ENCODE measurements around the gene MAP3K20.
"Not testable (repeated sequence)": the region's sequence is repeated elsewhere in the genome, so short reads cannot be mapped to it uniquely, and the experiment has no call there.

Gene MAP3K20

DNA sequence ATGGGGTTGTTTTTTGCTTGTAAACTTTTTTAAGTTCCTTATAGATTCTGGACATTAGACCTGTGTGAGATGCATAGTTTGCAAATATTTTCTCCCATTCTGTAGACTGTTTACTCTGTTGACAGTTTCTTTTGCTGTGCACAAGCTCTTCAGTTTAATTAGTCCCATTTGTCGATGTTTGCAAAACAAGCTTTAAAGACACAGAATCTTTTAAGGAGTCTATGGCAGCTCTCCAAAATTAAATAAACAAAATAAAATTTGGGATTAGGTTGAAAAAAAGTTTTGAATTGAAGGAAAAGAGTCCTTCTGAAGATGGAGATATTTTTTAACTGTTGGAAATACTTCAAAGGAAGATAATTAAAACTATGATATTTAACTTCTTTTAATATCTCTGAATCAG is 88.8 kb downstream of the MAP3K20 start:
- no peak for DNase-seq

GRCh38 chr2:173165443-173166238 is 90.0 kb downstream of the MAP3K20 start:
- no peak for DNase-seq

- no peak for DNase-seq
Observed at GRCh38 chr2:173171321-173171720, 95.7 kb downstream of the MAP3K20 start.

- DNase-seq = no peak
Observed at GRCh38 chr2:173171924-173172643, 96.4 kb downstream of the MAP3K20 start.

- not testable (repeated sequence) for DNase-seq
Observed at GRCh38 chr2:173174339-173174738, 98.7 kb downstream of the MAP3K20 start.

DNA sequence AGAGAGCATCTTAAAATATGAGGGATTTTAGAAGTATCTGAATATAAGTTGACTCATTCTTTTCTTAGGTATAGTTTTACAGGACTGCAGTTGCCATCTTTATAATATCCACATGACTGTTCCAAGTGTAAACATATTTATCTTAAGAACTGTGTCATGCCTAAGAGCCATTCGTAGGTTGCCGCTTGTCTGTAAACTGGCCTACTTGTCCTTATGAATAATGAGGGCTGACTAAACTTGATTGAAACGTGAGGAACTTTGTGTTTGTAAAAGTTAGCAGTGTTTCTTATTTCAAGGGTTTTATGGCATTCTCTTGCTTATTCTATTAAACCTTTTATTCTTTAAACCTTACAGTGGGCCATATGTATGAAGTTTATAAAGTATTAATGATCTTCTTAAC is 99.6 kb downstream of the MAP3K20 start:
- DNase-seq = no peak

GRCh38 chr2:173181982-173182381 is 106.3 kb downstream of the MAP3K20 start:
- DNase-seq = no peak

DNA sequence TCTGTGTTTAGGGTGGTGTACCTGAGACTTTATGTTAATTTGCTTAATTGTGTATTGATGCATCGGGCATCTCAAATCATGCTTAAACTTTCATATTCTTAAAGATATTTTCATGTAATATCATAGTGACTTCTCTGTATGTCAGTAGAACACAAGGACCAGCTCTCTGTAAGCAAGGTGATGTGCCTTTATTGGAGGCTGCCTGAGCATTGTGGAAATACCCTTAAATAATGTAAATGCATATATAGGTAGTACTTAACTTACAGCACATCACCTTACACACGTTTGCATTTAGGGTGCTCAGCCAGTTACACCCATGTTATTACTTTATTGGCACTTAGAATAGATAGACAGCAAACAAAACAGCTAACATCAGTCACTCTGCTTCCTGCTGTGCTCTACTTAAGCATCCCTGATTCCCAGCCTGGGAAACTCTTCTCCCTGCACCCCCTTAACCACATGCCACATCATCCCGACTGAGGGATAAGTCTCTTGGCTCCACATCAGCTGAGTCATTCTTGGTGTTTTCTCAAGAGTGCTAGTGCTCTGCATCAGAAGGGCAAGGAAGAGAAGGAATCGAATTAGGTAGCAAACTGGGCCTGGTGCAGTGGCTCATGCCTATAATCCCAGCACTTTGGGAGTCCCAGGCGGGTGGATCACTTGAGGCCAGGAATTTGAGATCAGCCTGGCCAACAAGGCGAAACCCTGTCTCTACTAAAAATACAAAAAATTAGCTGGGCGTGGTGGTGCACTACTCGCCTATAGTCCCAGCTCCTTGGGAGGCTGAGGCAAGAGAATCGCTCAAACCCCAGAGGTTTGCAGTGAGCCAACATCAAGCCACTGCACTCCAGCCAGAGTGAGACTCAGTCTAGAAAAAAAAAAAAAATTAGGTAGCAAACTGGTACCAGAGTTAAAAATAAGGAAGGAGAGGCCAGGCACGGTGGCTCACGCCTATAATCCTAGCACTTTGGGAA is 108.7 kb downstream of the MAP3K20 start:
- DNase-seq = no peak

DNA sequence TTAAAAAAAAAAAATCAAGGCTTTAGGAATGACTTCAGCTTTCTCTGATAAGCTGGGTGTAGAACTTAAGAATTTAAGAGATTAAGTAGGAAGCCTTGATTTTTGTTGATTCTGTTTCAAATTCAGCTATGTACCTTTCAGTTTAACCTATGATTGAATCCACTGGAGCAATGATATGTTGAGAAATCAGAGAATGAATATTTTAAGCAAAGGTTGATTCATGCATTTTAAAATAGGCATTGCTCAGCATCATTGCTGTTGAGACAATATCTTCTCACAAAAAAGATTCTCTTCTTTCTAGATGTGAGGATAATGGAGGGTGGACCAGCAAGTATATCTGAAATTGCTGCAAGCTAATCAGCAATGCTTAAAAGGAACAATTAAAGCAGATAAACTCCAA is 109.8 kb downstream of the MAP3K20 start:
- DNase-seq = no peak

GRCh38 chr2:173187941-173188788 is 112.5 kb downstream of the MAP3K20 start:
- DNase-seq = no peak

GRCh38 chr2:173191601-173192000 is 116.0 kb downstream of the MAP3K20 start:
- DNase-seq = no peak

GRCh38 chr2:173192071-173192470 is 116.4 kb downstream of the MAP3K20 start:
- no peak for DNase-seq

GRCh38 chr2:173193925-173194324 is 118.3 kb downstream of the MAP3K20 start:
- no peak for DNase-seq

GRCh38 chr2:173195100-173195499 is 119.5 kb downstream of the MAP3K20 start:
- no peak for DNase-seq

DNA sequence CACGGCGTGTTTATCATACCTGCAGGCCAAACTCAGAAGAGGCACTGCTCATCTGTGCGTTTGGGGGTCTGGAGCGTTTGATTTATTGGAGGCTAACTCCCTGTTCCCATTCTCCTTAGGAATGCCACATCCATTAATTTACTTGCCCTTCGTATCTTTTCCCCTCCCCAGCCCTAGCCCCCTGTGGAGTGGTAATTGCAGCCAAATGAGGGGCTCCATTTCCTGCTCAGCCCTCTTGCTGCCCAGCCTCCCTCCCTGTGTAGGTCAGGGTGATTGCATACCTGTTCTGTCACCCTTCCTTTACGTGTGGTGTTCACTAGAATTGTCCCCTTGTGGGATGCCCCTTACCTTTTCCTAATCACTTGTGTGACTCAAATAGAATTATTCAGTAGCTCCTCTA is 120.4 kb downstream of the MAP3K20 start:
- no peak for DNase-seq

DNA sequence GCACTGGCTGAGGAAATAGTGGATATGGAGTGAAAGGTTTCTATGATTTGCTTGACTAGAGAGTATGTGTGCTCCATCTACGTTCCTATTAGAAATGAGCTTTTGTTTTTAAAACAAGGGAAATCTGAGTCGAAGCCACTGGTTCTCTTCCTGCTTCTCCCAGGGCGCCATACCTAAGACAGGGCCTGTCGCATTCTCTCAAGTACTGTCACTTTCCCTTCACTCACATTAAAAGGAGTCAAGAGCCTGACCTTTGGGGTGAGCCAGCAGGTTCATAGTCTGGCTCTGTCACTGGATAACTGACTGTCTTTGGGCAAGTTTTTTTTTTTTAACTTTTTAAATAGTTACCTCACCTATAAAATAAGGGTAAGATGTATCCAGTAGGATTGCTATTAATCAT is 121.0 kb downstream of the MAP3K20 start:
- no peak for DNase-seq

- DNase-seq = no peak
Observed at GRCh38 chr2:173198327-173198726, 122.7 kb downstream of the MAP3K20 start.

DNA sequence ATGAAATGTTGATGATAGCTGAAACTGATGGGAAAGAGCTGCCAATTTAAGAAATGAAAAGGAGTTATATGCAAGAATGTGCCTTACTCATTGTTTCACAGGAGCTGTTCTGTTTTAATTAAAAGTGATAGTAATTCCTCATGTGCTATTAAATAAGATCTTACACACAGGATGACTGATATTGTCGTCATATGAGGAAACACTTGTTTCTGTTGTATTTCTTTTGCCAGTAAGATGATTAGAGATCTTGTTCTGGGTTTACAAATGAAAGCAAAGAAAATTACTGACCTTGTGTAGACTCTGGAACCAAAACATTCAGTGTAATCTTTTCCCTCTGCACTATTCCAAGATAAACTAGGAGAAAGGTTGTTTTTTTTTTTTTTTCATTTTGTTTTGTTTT is 123.6 kb downstream of the MAP3K20 start:
- DNase-seq = no peak

- no peak for DNase-seq
Observed at GRCh38 chr2:173202570-173202969, 126.9 kb downstream of the MAP3K20 start.

DNA sequence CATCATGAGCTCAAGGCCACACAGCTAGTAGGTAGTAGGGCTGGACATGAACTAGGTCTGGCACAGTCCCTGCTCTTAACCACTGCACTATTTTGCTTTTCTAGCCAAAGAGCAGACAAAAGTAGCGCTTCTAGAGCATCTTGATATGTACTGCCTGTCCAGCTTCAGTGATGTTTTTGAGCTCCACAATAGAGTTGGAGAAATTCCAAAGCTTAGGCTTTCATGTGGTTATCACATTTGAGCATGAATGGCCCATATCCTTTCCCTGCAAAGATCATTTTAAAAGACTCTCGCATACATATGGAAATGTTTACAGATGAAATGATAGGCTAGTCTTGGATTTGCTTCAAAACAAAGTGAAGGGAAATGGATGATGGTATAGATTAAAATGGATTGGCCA is 128.7 kb downstream of the MAP3K20 start:
- no peak for DNase-seq

GRCh38 chr2:173205375-173205774 is 129.7 kb downstream of the MAP3K20 start:
- no peak for DNase-seq

DNA sequence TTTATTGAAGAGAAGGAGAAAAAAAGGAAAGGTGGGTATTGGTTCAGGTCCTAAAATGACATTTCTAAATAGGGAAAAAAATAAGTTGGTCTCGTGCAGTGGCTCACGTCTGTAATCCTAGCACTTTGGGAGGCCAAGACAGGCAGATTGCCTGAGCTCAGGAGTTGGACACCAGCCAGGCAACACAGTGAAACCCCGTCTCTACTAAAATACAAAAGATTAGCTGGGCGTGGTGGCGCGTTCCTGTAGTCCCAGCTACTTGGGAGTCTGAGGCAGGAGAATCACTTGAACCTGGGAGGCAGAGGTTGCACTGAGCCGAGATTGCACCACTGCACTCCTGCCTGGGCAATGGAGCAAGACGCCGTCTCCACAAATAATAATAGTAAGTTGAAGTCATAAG is 131.5 kb downstream of the MAP3K20 start:
- not testable (repeated sequence) for DNase-seq

Data from activated CD4-positive, alpha-beta T cell treated with anti-CD3 and anti-CD28 coated beads, Interleukin-2, amount 50 U/mL, for 48 hours (primary cell).